Measurements from ENCODE around the gene EPAS1. TPM values are rescaled to one million over a fixed set of nuclear protein-coding genes. Genes with fewer than 3 reads are reported as not detected.

Gene EPAS1
- total and polyA plus RNA-seq, 8 donors: 35.1 to 217 (median 117) TPM

GRCh38 chr2:46368401-46368800 is 71.2 kb downstream of the EPAS1 start:
- intact Hi-C loops (cut with DNase I; ENCODE audit: low total_unique reads): loop anchor here (10.0 kb wide), 2 partner anchors 304 to 364 kb away; no protein-coding TSS in a partner anchor
- 56 to 90% (median 83%) methylated on average over 2 of the region's 2 CpGs for WGBS, 5 donors
- Histone ChIP-seq H3K4me1 (peaks cover 0 to 5% (median 2%) of the 10 kb centered on the region in 4 donors), H3K27me3 (no peaks in the 10 kb centered on the region), H3K27ac (no peak overlapping the region), H3K36me3 (peaks cover 34 to 73% (median 57%) of the 10 kb centered on the region in 4 donors), H3K4me3 (no peak overlapping the region), H3K9me3 (no peaks in the 10 kb centered on the region)
- DNase-seq: no peak
- no peak for TF ChIP-seq POLR2AphosphoS5 (IDR thresholded peaks at IDR 0.05)

GRCh38 chr2:46369783-46370182 is 72.6 kb downstream of the EPAS1 start:
- intact Hi-C loops (cut with DNase I; ENCODE audit: low total_unique reads): loop anchor here (10.0 kb wide), 2 partner anchors 305 to 365 kb away; no protein-coding TSS in a partner anchor
- Histone ChIP-seq H3K4me1 (peaks cover 0 to 4% (median 0%) of the 10 kb centered on the region in 4 donors), H3K9me3 (no peaks in the 10 kb centered on the region), H3K27me3 (no peaks in the 10 kb centered on the region), H3K4me3 (no peak overlapping the region), H3K36me3 (peaks cover 34 to 83% (median 66%) of the 10 kb centered on the region in 4 donors), H3K27ac (no peak overlapping the region)
- DNase-seq: no peak
- 84 to 87% (median 87%) methylated on average over 5 of the region's 5 CpGs for WGBS, 5 donors
- TF ChIP-seq CTCF (IDR thresholded peaks at IDR 0.05) (no peak), POLR2AphosphoS5 (IDR thresholded peaks at IDR 0.05) (no peak), EP300 (IDR thresholded peaks at IDR 0.05) (no peak), POLR2A (IDR thresholded peaks at IDR 0.05) (no peak)

GRCh38 chr2:46371854-46372253 is 74.6 kb downstream of the EPAS1 start:
- TF ChIP-seq POLR2AphosphoS5 (IDR thresholded peaks at IDR 0.05): no peak
- no peak for TF ChIP-seq CTCF (IDR thresholded peaks at IDR 0.05)
- TF ChIP-seq EP300 (IDR thresholded peaks at IDR 0.05): no peak
- no peak for TF ChIP-seq POLR2A (IDR thresholded peaks at IDR 0.05)
- 85 to 100% (median 94%) methylated on average over 1 of the region's 1 CpG for WGBS, 5 donors
- Histone ChIP-seq H3K9me3 (no peaks in the 10 kb centered on the region), H3K36me3 (peaks cover 46 to 97% (median 84%) of the 10 kb centered on the region in 4 donors), H3K4me3 (no peak overlapping the region), H3K27me3 (no peaks in the 10 kb centered on the region), H3K4me1 (peaks cover 0 to 6% (median 0%) of the 10 kb centered on the region in 4 donors), H3K27ac (no peak overlapping the region)
- no peak for DNase-seq
- intact Hi-C loops (cut with DNase I; ENCODE audit: low total_unique reads): no loop called here

- Histone ChIP-seq H3K27ac (no peak overlapping the region), H3K36me3 (peaks cover 52 to 97% (median 87%) of the 10 kb centered on the region in 4 donors), H3K27me3 (no peaks in the 10 kb centered on the region), H3K4me1 (peaks cover 0 to 10% (median 2%) of the 10 kb centered on the region in 4 donors), H3K4me3 (no peak overlapping the region), H3K9me3 (no peaks in the 10 kb centered on the region)
- no peak for DNase-seq
- no peak for TF ChIP-seq POLR2AphosphoS5 (IDR thresholded peaks at IDR 0.05)
- TF ChIP-seq EP300 (IDR thresholded peaks at IDR 0.05): no peak
- TF ChIP-seq CTCF (IDR thresholded peaks at IDR 0.05): no peak
- no peak for TF ChIP-seq POLR2A (IDR thresholded peaks at IDR 0.05)
- intact Hi-C loops (cut with DNase I; ENCODE audit: low total_unique reads): no loop called here
- WGBS, 5 donors: 86 to 99% (median 96%) methylated on average over 2 of the region's 2 CpGs
Observed at GRCh38 chr2:46372475-46372874, 75.3 kb downstream of the EPAS1 start.

- H3K27ac ChIP-seq: no peak overlapping the region
- WGBS, 5 donors: 93 to 94% (median 94%) methylated on average over 4 of the region's 4 CpGs
- no peak overlapping the region for H3K4me3 ChIP-seq
- no peak for DNase-seq
- H3K36me3 ChIP-seq: peaks cover 58 to 100% (median 91%) of the 10 kb centered on the region in 4 donors
- TF ChIP-seq POLR2A (IDR thresholded peaks at IDR 0.05) (no peak), EP300 (IDR thresholded peaks at IDR 0.05) (no peak), POLR2AphosphoS5 (IDR thresholded peaks at IDR 0.05) (no peak), CTCF (IDR thresholded peaks at IDR 0.05) (no peak)
- peaks cover 0 to 15% (median 6%) of the 10 kb centered on the region in 4 donors for H3K4me1 ChIP-seq
- H3K9me3 ChIP-seq: no peaks in the 10 kb centered on the region
- no peaks in the 10 kb centered on the region for H3K27me3 ChIP-seq
- intact Hi-C loops (cut with DNase I; ENCODE audit: low total_unique reads): no loop called here
Observed at GRCh38 chr2:46373238-46373637, 76.0 kb downstream of the EPAS1 start.

Measured in stomach (tissue), 9 donors.